HL-60 (cell line): Measurements from ENCODE around the gene BAZ2B.

Experiments
- CTCF ChIP-seq: IDR thresholded peaks from one replicate; pipeline ENCODE4 v1.5.1; 2011; ENCODE audit warnings: low read length, control low read depth, inconsistent platforms; ENCODE audit not compliant: insufficient read depth
- GABPA ChIP-seq: IDR thresholded peaks from 2 replicates; pipeline ENCODE4 v1.6.1; 2012; ENCODE audit warnings: low read depth

DNA sequence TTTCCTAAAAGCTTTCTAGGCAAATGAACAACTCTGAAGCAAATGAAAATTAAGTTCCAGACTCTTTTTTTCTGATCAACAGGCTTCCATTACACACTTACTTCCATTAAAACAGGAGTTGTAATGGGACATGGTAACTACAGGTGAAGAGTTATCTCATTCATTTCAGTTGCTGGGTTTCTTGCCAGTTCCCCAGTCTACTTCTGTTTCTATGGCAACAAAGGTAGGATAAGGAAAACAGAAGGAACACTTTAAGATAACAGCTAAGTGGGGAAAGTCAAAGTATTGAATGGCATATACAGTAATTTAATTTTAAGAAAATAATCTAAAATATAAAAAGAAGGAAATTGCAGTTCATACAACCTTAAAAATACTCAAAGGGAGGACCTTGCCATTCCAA lies 25.1 kb downstream of the BAZ2B start:
- TF ChIP-seq CTCF (no peak), GABPA (no peak)
